ENCODE data around the gene FAM163B. TPM values are rescaled to one million over a fixed set of nuclear protein-coding genes. Genes with fewer than 3 reads are reported as not detected.

The FAM163B gene
- total and polyA plus RNA-seq, 9 of the 15 experiments (the other 6 are each of a cell fraction or from before 2014, with no cell fraction given), result not detected

GRCh38 chr9:133613432-133613831 lies 4.2 kb upstream of the FAM163B start:
- H3K27me3 ChIP-seq (ENCODE audit: control insufficient read depth in 2 of 2, insufficient read depth in 2 of 2, low read length in 2 of 2), result peaks cover 11 to 56% of the 10 kb centered on the region in 2 experiments; a peak in 4 of 5 replicates
- no peak overlapping the region for H3K9ac ChIP-seq (ENCODE audit: insufficient read depth in 1 of 2, low read depth in 2 of 2, low read length in 2 of 2)
- no peaks in the 10 kb centered on the region for H3K9me1 ChIP-seq (ENCODE audit: control insufficient read depth, insufficient read depth, low read length)
- H3K4me2 ChIP-seq (ENCODE audit: insufficient read depth, low read length), result no peak overlapping the region
- ChIA-PET POLR2A (no interaction called here), CTCF (ENCODE audit: low intra/inter-chr PET ratio) (no interaction called here)
- under 1% methylated on average over 13 of the region's 16 CpGs for WGBS (ENCODE audit: insufficient coverage, low coverage, missing lambda C conversion rate)
- H3K36me3 ChIP-seq (ENCODE audit: control insufficient read depth, insufficient read depth, low read length), result no peaks in the 10 kb centered on the region
- TF ChIP-seq ZBTB12 (CRISPR knock-in tag; IDR thresholded peaks at IDR 0.05) (no peak), STAT5B (CRISPR knock-in tag; IDR thresholded peaks at IDR 0.05) (no peak), ZNF830 (CRISPR knock-in tag; IDR thresholded peaks at IDR 0.05) (no peak), TFAP4 (CRISPR knock-in tag; IDR thresholded peaks at IDR 0.05; ENCODE audit: borderline replicate concordance) (no peak), MAFF (IDR thresholded peaks at IDR 0.05; ENCODE audit: low read length) (no peak), RFX5 (IDR thresholded peaks at IDR 0.05; ENCODE audit: low read depth, low read length) (no peak), SMAD4 (CRISPR knock-in tag; conservative IDR thresholded peaks at IDR 0.05) (no peak)
- in situ Hi-C loops (cut with MboI), result no loop called here
- DNase-seq (ENCODE audit: extremely low read depth in 1 of 4, low spot score in 3 of 4) (no peak), FAIRE-seq (no peak), ATAC-seq (no peak)
- H4K20me1 ChIP-seq (replicated peaks; ENCODE audit: control insufficient read depth, insufficient read depth, low read length), result peaks cover 26% of the 10 kb centered on the region
- BruUV-seq (replicated peaks), result no TSS peak
- H3K9me3 ChIP-seq (replicated peaks; ENCODE audit: control insufficient read depth, insufficient read depth, low read depth, low read length), result no peaks in the 10 kb centered on the region
- H3K79me2 ChIP-seq (ENCODE audit: control insufficient read depth, insufficient read depth, low read length), result no peaks in the 10 kb centered on the region
- H2AFZ ChIP-seq (ENCODE audit: low read depth, low read length), result no peak overlapping the region
- no peak overlapping the region for H3K27ac ChIP-seq (ENCODE audit: extremely low read depth, low read depth, low read length)
- H3K4me1 ChIP-seq (replicated peaks in 1 of 2; ENCODE audit: control insufficient read depth in 2 of 2, insufficient read depth in 2 of 2, low read length in 2 of 2), result peaks cover 0 to 9% of the 10 kb centered on the region in 2 experiments; a peak in 2 of 5 replicates
- H3K4me3 ChIP-seq, result no peak overlapping the region
- intact Hi-C loops (cut with micrococcal nuclease), result no loop called here

Measured in K562 (cell line).